HG02943 (cell line): ENCODE data around the gene ESRRA.
"Not testable (repeated sequence)": the region's sequence is repeated elsewhere in the genome, so short reads cannot be mapped to it uniquely, and the experiment has no call there.

Experiments used
- ATAC-seq: cut with Tn5 transposase; IDR thresholded peaks from one replicate; pipeline ENCODE4 v1.9.1; 2021; ENCODE audit warnings: mild to moderate bottlenecking, low read depth, moderate library complexity; ENCODE audit not compliant: unreplicated experiment

Gene ESRRA

GRCh38 chr11:64306876-64307622 lies 1.7 kb downstream of the ESRRA start:
- ATAC-seq: no peak

- not testable (repeated sequence) for ATAC-seq
These were observed 2.5 kb downstream of the ESRRA start for GRCh38 chr11:64307795-64308194.

GRCh38 chr11:64312947-64313346 lies 7.6 kb downstream of the ESRRA start:
- ATAC-seq: no peak

- ATAC-seq: no peak
These were observed 8.3 kb downstream of the ESRRA start for GRCh38 chr11:64313491-64314145.

- ATAC-seq: no peak
These were observed 9.0 kb downstream of the ESRRA start for GRCh38 chr11:64314146-64314804.

GRCh38 chr11:64314805-64315561 lies 9.7 kb downstream of the ESRRA start:
- no peak for ATAC-seq

GRCh38 chr11:64315667-64316526 lies 10.6 kb downstream of the ESRRA start:
- ATAC-seq: not testable (repeated sequence)

GRCh38 chr11:64316672-64317324 lies 11.5 kb downstream of the ESRRA start:
- ATAC-seq: no peak

- peak; percentile 56 for ATAC-seq
These were observed 12.1 kb downstream of the ESRRA start, which contains the start of gene TRMT112 for GRCh38 chr11:64317325-64317960. TRMT112 (minus strand) TSS chr11:64317559; CDS start chr11:64317526, 33 bp downstream.

GRCh38 chr11:64317961-64318765 lies 12.8 kb downstream of the ESRRA start, which contains the start of gene PRDX5:
PRDX5 (plus strand) TSS chr11:64318121; CDS start chr11:64318216, 95 bp downstream.
- ATAC-seq: peak; percentile 60

- ATAC-seq: no peak
These were observed 13.7 kb downstream of the ESRRA start for GRCh38 chr11:64318766-64319761.

- no peak for ATAC-seq
These were observed 15.2 kb downstream of the ESRRA start for GRCh38 chr11:64320556-64320955.

- no peak for ATAC-seq
These were observed 15.7 kb downstream of the ESRRA start for GRCh38 chr11:64321026-64321425.

GRCh38 chr11:64321533-64321932 lies 16.2 kb downstream of the ESRRA start:
- no peak for ATAC-seq

- ATAC-seq: no peak
These were observed 17.6 kb downstream of the ESRRA start for GRCh38 chr11:64322925-64323260.

GRCh38 chr11:64323373-64323772 lies 18.0 kb downstream of the ESRRA start:
- no peak for ATAC-seq

- not testable (repeated sequence) for ATAC-seq
These were observed 18.7 kb downstream of the ESRRA start for GRCh38 chr11:64323984-64324383.
